ENCODE data around the gene COL23A1.

DNA sequence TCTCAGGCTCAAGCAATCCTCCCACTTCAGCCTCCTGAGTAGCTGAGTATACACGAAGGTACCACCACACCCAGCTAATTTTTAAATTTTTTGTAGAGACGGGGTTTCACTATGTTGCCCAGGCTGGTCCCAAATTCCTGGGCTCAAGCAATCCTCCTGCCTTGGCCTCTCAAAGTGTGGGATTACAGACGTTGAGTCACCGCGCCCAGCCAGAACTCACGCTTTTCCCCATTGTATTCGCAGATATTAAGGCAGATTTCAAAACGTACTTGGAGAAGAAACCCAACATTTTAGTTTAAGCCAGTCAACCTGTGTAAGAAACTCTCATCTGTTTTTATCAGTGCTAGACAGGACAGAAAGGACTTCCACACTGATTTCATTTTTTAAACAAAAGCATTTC lies 26.6 kb downstream of the COL23A1 start:
- TF ChIP-seq CTCF (conservative IDR thresholded peaks at IDR 0.05; ENCODE audit: low read depth, low read length) (no peak), EZH2phosphoT487 (IDR thresholded peaks at IDR 0.05; ENCODE audit: borderline replicate concordance, low read length) (no peak)

All from PC-3 (cell line).